GM19240 (cell line): Measurements from ENCODE around the gene ZNF445.
"Not testable (repeated sequence)": the region's sequence is repeated elsewhere in the genome, so short reads cannot be mapped to it uniquely, and the experiment has no call there.

Experiments used
- DNase-seq: peaks from one replicate; pipeline ENCODE4 v3.0.0; 2011; ENCODE audit warnings: low spot score; ENCODE audit not compliant: insufficient read length

Gene ZNF445

DNA sequence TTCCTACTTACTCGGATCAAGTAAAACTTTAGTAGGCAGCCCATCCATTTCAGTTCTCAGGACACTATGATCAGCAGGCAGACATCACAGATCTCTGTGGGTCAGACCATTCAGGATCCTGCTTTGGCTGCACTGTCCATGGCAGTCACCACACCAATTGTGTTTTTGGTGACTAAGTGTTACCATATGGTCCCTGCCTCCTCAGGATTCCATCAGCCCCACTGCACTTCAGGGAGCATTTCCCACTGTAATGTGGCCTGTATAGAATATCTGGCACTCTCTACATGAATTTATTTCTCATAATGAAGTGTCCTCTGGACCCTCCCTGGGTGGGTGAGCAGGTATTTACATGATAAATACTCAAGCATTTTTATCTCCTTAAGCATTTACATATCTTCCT lies 41.3 kb downstream of the ZNF445 start:
- no peak for DNase-seq

- no peak for DNase-seq
Observed at GRCh38 chr3:44434834-44435510, 42.5 kb downstream of the ZNF445 start.

- DNase-seq = no peak
Observed at GRCh38 chr3:44430466-44430865, 47.0 kb downstream of the ZNF445 start.

GRCh38 chr3:44429459-44429858 lies 48.0 kb downstream of the ZNF445 start:
- no peak for DNase-seq

DNA sequence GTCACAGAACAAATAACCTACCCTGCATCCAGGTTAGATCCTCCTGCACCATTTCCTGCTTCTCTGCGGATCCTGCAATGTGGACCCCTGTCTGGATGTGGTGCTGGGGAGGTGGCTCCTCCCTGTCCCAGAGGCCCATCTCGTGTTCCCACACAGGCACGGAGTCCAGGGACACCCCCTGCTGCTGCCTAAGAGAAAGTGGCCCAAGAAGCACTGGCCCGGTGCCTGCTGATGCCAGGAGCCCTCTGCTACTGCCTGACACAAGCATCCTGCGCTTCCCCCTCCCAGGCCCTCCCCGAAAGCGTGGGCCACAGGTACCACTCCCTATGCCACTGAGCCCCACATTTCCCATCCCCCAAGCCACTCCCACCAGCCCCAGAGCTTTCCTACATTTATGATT lies 48.6 kb downstream of the ZNF445 start:
- DNase-seq = no peak

DNA sequence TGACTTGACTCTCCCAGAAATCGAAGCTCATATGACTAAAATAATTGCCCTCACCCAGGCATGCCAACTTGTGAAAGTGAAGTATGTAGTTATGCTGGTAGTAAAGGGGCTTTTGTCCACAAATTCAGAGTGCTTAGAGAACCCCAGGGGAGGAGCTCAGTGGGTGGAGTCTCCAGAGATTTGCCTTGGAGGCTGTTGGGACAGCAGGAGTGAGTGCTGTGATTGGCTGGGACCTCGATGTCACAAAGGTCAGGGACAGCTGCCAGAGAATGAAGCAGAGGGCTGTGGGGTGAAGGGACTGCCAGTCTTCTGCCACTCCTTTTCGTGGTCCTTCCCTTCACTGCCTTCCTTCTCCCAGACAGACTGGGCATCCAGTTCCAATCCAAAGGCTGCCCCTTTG lies 49.8 kb downstream of the ZNF445 start:
- DNase-seq = no peak

- DNase-seq = peak; percentile 27
Observed at GRCh38 chr3:44424758-44425157, 52.7 kb downstream of the ZNF445 start.

DNA sequence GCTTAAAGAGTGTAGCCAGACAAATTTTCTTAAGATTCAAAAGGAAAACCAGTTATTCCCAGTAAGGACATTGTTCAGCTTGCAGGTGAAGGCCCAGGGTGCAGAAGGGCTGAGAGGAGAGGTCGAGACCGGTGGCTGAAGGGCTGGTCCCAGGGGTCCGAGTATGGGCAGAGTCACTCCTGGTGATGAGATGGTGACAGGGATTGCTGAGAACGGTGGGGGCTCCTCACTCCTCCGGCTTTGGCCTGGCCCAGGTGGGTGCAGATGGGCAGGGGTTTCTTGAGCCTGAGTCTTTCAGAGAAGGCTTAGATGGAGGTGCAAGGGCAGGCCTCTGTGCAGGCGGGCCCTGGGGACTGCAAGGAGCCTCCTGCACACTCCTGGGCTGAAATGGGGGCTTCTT lies 56.2 kb downstream of the ZNF445 start:
- DNase-seq = no peak

DNA sequence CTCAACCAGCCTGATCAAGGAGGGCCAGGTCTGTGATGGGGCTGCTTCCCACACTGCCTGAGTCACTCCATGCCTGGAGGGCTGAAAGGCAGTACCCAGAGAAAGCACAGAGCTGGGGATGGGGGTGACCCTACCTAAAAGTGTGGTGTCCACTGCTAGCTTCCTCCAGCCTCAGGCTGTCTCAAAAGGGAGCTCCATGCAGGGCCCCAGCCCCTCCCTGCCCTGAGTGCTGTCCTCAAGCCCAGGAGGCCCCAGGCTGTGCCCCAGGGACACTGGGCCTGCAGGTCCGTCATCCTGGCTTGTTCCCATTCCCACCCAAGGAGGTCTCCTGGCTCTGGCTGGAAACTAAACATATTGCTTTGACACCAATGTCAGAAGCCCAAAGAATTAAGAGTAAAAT lies 56.8 kb downstream of the ZNF445 start:
- DNase-seq = no peak

DNA sequence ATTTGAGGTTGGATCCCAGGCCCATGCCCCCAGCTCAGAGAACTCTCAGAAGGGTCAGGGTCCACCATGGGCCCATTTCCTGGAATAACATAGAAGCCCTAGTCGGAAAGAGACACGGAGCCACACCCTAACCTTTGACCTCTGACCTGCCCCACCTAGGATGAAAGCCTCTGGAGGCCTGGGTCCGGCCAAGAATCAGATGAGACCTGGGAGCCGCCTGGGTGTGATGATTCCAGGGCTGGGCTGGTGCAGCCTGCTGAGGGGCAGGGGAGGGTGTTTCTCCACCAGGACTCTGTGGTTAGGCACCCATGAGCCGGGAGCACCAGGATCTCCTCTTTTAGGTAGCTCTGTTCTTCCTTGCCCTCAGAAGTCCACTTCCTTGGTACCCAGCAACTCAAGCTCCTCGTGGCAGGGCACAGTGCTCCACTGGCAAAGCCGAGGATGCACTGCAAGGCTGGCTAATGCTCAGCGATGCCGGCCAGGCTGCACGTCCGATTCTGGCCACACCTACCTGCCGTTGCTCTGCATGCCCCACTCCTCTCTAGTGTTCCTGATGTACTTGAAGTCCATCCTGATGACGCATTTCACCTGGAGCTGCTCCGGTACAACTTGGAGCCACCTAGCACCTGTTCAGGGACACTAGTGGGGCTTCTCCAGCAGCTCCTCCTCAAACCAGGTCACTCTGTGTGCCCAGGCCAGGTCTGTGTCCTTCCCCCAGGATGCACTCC lies 57.4 kb downstream of the ZNF445 start:
- no peak for DNase-seq

DNA sequence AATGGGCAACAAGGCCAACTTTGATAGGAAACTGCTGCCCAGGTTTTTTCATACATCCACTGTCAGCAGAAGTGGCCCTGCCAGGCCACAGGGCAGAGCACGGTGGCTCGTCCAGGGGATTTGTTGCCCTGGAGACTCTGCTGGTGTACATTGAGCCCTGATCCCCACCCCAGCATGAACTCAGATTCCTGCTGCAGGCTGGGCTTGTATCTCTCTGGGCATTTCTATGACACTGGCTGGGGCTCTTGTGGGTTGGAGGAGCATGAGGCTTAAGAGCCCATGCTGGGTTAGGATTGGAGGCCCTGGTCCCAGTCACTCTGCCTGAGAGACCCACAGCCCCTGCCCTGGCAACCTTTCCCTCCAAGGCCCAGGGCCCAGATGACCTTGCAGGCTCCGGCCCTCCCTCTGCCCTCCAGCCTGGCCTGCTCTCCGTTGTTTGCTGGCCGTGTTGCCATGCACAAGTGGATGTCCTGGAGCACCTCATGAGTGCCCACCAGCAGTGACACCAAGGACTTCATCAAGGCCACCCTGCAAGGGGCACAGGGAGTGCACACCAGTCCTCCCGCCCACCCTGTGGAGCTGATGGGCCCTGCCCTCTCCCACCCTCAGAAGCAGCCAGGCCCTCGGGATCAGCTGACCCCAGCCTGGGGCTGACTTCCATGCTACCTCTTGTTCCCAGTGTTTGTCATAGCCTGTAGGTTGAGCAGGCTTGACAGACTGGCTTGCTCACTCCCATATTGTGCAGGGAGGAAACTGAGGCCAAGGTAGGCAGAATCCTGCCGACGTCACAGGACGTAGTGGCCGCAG lies 58.2 kb downstream of the ZNF445 start:
- DNase-seq = no peak

DNA sequence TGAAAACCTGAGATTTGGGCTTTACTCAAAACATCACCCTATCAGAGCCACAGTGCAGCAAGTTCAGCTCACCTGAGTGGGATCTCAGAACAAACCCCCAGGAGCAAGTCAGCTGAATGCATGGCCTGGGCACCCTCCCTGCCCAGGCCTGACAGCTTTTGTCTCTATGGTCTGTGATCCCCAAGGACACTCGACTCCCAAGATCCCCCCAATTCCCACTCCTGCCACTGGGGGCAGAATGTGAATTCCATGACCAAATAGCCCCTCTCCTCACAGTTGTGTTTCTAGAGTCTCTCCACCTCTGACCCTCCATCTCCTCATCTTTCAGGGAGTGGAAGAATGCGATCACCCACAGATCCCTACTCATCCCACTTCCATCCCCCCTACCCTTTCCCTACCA lies 58.9 kb downstream of the ZNF445 start:
- DNase-seq = no peak

DNA sequence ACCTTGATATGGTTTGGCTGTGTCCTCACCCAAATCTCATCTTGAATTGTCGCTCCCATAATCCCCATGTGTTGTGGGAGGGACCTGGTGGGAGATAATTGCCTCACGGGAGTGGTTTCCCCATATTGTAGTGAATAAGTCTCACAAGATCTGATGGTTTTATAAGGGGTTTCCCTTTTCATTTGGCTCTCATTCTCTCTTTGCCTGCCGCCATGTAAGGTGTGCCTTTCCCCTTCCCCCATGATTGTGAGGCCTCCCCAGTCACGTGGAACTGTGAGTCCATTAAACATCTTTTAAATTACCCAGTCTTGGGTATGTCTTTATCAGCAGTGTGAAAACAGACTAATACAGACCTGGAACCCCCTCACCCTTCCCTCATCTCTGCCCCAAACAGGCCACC lies 59.4 kb downstream of the ZNF445 start:
- not testable (repeated sequence) for DNase-seq

GRCh38 chr3:44416031-44417030 lies 61.1 kb downstream of the ZNF445 start:
- no peak for DNase-seq

GRCh38 chr3:44415421-44415820 lies 62.0 kb downstream of the ZNF445 start:
- DNase-seq = no peak

GRCh38 chr3:44414517-44415090 lies 62.9 kb downstream of the ZNF445 start:
- no peak for DNase-seq

- no peak for DNase-seq
Observed at GRCh38 chr3:44412365-44412764, 65.1 kb downstream of the ZNF445 start.

GRCh38 chr3:44411031-44411645 lies 66.3 kb downstream of the ZNF445 start:
- DNase-seq = no peak

DNA sequence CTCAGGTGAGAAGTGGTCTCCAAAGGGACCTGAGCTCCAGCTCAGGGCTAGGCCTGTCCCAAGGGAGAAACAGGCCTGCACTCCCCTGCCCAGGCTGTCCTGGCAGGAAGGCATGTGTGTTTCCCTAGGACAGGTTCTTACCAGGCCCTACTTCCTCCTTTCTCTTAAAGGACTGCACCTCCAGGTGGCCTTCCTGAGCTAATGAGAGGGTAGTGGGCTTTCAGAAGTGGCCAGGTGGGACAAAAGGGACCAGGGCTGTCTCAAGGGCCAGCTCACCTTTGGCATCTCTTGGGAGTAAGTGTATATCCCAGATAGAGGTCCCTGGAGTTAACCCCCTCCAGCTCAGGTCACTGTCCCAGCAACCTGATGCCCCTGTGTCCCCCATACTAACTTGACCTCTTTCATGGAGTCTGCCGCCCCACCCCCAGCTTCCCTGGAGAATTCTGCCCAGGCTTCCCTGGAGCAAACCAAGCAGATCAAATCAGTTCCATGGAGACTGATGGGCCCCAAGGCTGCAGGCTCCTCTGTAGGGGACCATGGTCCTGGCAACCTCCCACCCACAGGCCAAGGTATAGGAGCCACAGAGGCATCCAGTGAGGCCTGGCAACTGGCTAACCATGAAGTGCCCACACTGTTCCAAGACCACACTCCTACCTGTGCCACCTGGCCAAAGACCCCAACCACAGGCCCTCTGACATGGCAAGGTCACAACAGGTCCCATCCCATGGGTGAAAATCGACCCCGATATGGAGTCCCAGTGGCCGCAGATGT lies 67.6 kb downstream of the ZNF445 start:
- no peak for DNase-seq

- DNase-seq = no peak
Observed at GRCh38 chr3:44402548-44402947, 74.9 kb downstream of the ZNF445 start.
